IMR-90 (cell line): Measurements from ENCODE around the gene SMYD2. TPM values are rescaled to one million over a fixed set of nuclear protein-coding genes. Genes with fewer than 3 reads are reported as not detected.

ENCODE experiments used
- ATAC-seq: fragments of 200-7000 bp; cut with Tn5 transposase; 2 replicates; pipeline ENCODE4 v1.9.1; 2020; ENCODE audit warnings: low read depth, mild to moderate bottlenecking, moderate library complexity
- BruUV-seq: library from RNA; stranded (reverse); fragments of 400-500 nt; replicated peaks from 2 replicates; lab custom pipeline; 2021; lab: Mats Ljungman, UMichigan
- CTCF ChIA-PET: fragments of 300-600 bp; formaldehyde crosslinking; extraction: SDS; loops from one replicate; lab custom pipeline; 2021; ENCODE audit warnings: antibody characterized with exemption; lab: Yijun Ruan, JAX
- POLR2A ChIA-PET: fragments of 300-600 bp; sonication (Branson Sonifier 250); formaldehyde crosslinking; loops from one replicate; lab custom pipeline; 2022; ENCODE audit warnings: antibody characterized with exemption; ENCODE audit not compliant: unreplicated experiment; lab: Charles Lee
- DNase-seq: peaks from one replicate; pipeline ENCODE4 v3.0.0; 2013
- H2AFZ ChIP-seq: replicated peaks from 2 replicates; pipeline ENCODE3; 2013; ENCODE audit warnings: low read length, mild to moderate bottlenecking; ENCODE audit not compliant: poor library complexity
- H2AK5ac ChIP-seq: 2 replicates; pipeline ENCODE4 v1.6.1; 2013; ENCODE audit warnings: low read depth, low read length, inconsistent platforms
- H2AK9ac ChIP-seq: replicated peaks from 2 replicates; pipeline ENCODE3; 2013; ENCODE audit warnings: mild to moderate bottlenecking, low read depth, low read length, moderate library complexity; ENCODE audit not compliant: poor library complexity
- H2BK120ac ChIP-seq: 2 replicates; pipeline ENCODE4 v1.6.1; 2013; ENCODE audit warnings: low read depth, low read length, inconsistent platforms
- H2BK15ac ChIP-seq: 3 replicates; pipeline ENCODE4 v1.6.1; 2013; ENCODE audit warnings: low read depth, low read length, inconsistent platforms
- H2BK20ac ChIP-seq: 2 replicates; pipeline ENCODE4 v1.6.1; 2013; ENCODE audit warnings: low read depth, mild to moderate bottlenecking, inconsistent platforms, low read length, moderate library complexity
- H2BK5ac ChIP-seq: 2 replicates; pipeline ENCODE4 v1.6.1; 2013; ENCODE audit warnings: mild to moderate bottlenecking, low read depth, low read length, inconsistent platforms; ENCODE audit not compliant: poor library complexity, severe bottlenecking
- H3K14ac ChIP-seq: replicated peaks from 2 replicates; pipeline ENCODE4 v1.6.1; 2013; ENCODE audit warnings: low read depth, low read length, inconsistent platforms
- H3K18ac ChIP-seq: 2 replicates; pipeline ENCODE4 v1.6.1; 2013; ENCODE audit warnings: low read depth, low read length, control low read depth
- H3K23ac ChIP-seq: 2 replicates; pipeline ENCODE4 v1.6.1; 2013; ENCODE audit warnings: low read depth, low read length, inconsistent platforms
- H3K27ac ChIP-seq: 2 replicates; pipeline ENCODE4 v1.5.1; 2013; ENCODE audit warnings: mild to moderate bottlenecking, control low read depth, low read length; ENCODE audit not compliant: insufficient read depth
- H3K27me3 ChIP-seq: 2 replicates; pipeline ENCODE4 v1.6.1; 2013; ENCODE audit warnings: low read length; ENCODE audit not compliant: control insufficient read depth, insufficient read depth
- H3K36me3 ChIP-seq: 2 replicates; pipeline ENCODE4 v1.6.1; 2013; ENCODE audit warnings: low read length, mixed read lengths; ENCODE audit not compliant: control insufficient read depth, insufficient read depth
- H3K4ac ChIP-seq: 2 replicates; pipeline ENCODE4 v1.6.1; 2013; ENCODE audit warnings: low read depth, low read length, inconsistent platforms
- H3K4me1 ChIP-seq: 2 replicates; pipeline ENCODE4 v1.6.1; 2013; ENCODE audit warnings: low read length, mixed read lengths; ENCODE audit not compliant: control insufficient read depth, insufficient read depth
- H3K4me2 ChIP-seq: 2 replicates; pipeline ENCODE4 v1.6.1; 2013; ENCODE audit warnings: low read depth, mild to moderate bottlenecking, control low read depth, low read length, moderate library complexity
- H3K4me3 ChIP-seq: 2 replicates; pipeline ENCODE4 v1.5.1; 2013; ENCODE audit warnings: low read depth, mild to moderate bottlenecking, control low read depth, low read length, moderate library complexity; ENCODE audit not compliant: insufficient read depth
- H3K56ac ChIP-seq: 2 replicates; pipeline ENCODE4 v1.6.1; 2013; ENCODE audit warnings: low read length, inconsistent platforms; ENCODE audit not compliant: insufficient read depth; ENCODE audit errors: extremely low read depth
- H3K79me1 ChIP-seq, 2 experiments: 2 replicates each; pipeline ENCODE4 v1.6.1; 2013; ENCODE audit warnings: low read length in 2 of 2, inconsistent platforms in 1 of 2, low read depth in 1 of 2
- H3K9ac ChIP-seq: 2 replicates; pipeline ENCODE4 v1.6.1; 2013; ENCODE audit warnings: low read depth, low read length, control low read depth
- H3K9me1 ChIP-seq: 2 replicates; pipeline ENCODE4 v1.6.1; 2013; ENCODE audit warnings: low read length, inconsistent platforms; ENCODE audit not compliant: insufficient read depth
- H3K9me3 ChIP-seq: 2 replicates; pipeline ENCODE4 v1.6.1; 2013; ENCODE audit warnings: low read length; ENCODE audit not compliant: control insufficient read depth, insufficient read depth
- H4K20me1 ChIP-seq: 2 replicates; pipeline ENCODE4 v1.6.1; 2013; ENCODE audit warnings: low read length, inconsistent platforms; ENCODE audit not compliant: insufficient read depth
- H4K5ac ChIP-seq: 2 replicates; pipeline ENCODE4 v1.6.1; 2013; ENCODE audit warnings: mild to moderate bottlenecking, low read depth, low read length, control low read depth
- H4K8ac ChIP-seq, 2 experiments: 2 replicates each; pipeline ENCODE4 v1.6.1; 2013; ENCODE audit warnings: low read depth in 2 of 2, low read length in 2 of 2, control low read depth in 1 of 2, inconsistent platforms in 1 of 2
- H4K91ac ChIP-seq: 2 replicates; pipeline ENCODE4 v1.6.1; 2013; ENCODE audit warnings: low read depth, low read length, inconsistent platforms; ENCODE audit not compliant: insufficient read depth
- BHLHE40 ChIP-seq: fragments of 150-350 bp; IDR thresholded peaks from 2 replicates; pipeline ENCODE4 v1.6.1; 2016; ENCODE audit warnings: mild to moderate bottlenecking, low read depth, low read length
- CEBPB ChIP-seq: IDR thresholded peaks from 2 replicates; pipeline ENCODE4 v1.6.1; 2012; ENCODE audit warnings: low read depth, low read length, improper control_type of control experiment
- CHD1 ChIP-seq: IDR thresholded peaks from 2 replicates; pipeline ENCODE4 v1.6.1; 2012; ENCODE audit warnings: low read depth, low read length, improper control_type of control experiment
- FOS ChIP-seq: fragments of 150-350 bp; IDR thresholded peaks from 2 replicates; pipeline ENCODE4 v1.6.1; 2016; ENCODE audit warnings: low read depth, low read length
- MAFK ChIP-seq: IDR thresholded peaks from 2 replicates; pipeline ENCODE4 v1.6.1; 2012; ENCODE audit warnings: low read depth, low read length, improper control_type of control experiment
- MAZ ChIP-seq: IDR thresholded peaks from 2 replicates; pipeline ENCODE4 v1.6.1; 2012; ENCODE audit warnings: low read depth, mild to moderate bottlenecking, low read length, improper control_type of control experiment, moderate library complexity, borderline replicate concordance
- MXI1 ChIP-seq: IDR thresholded peaks from 2 replicates; pipeline ENCODE4 v1.6.1; 2012; ENCODE audit warnings: low read depth, mild to moderate bottlenecking, low read length, moderate library complexity, borderline replicate concordance
- POLR2A ChIP-seq: IDR thresholded peaks from 2 replicates; pipeline ENCODE4 v1.6.1; 2012; ENCODE audit warnings: mild to moderate bottlenecking, low read depth, low read length
- RAD21 ChIP-seq: IDR thresholded peaks from 2 replicates; pipeline ENCODE4 v1.6.1; 2012; ENCODE audit warnings: low read length, improper control_type of control experiment
- RCOR1 ChIP-seq: IDR thresholded peaks from 2 replicates; pipeline ENCODE4 v1.6.1; 2012; ENCODE audit warnings: mild to moderate bottlenecking, low read length, improper control_type of control experiment; ENCODE audit not compliant: insufficient replicate concordance
- RFX5 ChIP-seq: IDR thresholded peaks from 2 replicates; pipeline ENCODE4 v1.8.0; 2012; ENCODE audit warnings: low read depth, mild to moderate bottlenecking, low read length, moderate library complexity
- SMC3 ChIP-seq: fragments of 150-350 bp; IDR thresholded peaks from 2 replicates; pipeline ENCODE4 v1.6.1; 2016; ENCODE audit warnings: low read depth, mild to moderate bottlenecking, antibody characterized with exemption, low read length, moderate library complexity
- WGBS, 2 experiments: methylation state at CpG; one replicate each; pipeline versions ENCODE4 v1.1.5 to v1.1.7; 2013; ENCODE audit warnings: missing lambda C conversion rate in 2 of 2; ENCODE audit not compliant: insufficient read length in 1 of 2; ENCODE audit errors: extremely low coverage in 2 of 2; 5-methylcytosine and 5-hydroxymethylcytosine counted together
- dilution Hi-C: fragments of 300-500 bp; cut with HindIII; formaldehyde crosslinking; loops from one replicate; pipeline ENCODE4 v1.14.3; 2018; ENCODE audit warnings: low sequenced_read_pairs; ENCODE audit not compliant: unreplicated experiment
- in situ Hi-C: fragments of 300-500 bp; cut with MboI; formaldehyde crosslinking; loops from 3 replicates; pipeline ENCODE4 v1.14.3; 2019; ENCODE audit warnings: low sequenced_read_pairs, inconsistent platforms, mixed read lengths
- intact Hi-C: fragments of 100-400 bp; cut with micrococcal nuclease; formaldehyde crosslinking; loops from 2 replicates; pipeline ENCODE4 v1.10.0; 2022
- polyA plus RNA-seq, 3 experiments: library from polyadenylated mRNA; depleted of rRNA; stranded (reverse); fragments of >200 nt; gene quantifications; 2 replicates each; pipeline ENCODE4 v1.2.3, GENCODE V29; 2012; ENCODE audit warnings: low replicate concordance in 1 of 3
- total RNA-seq: library from RNA; depleted of rRNA; stranded (reverse); fragments of >200 nt; gene quantifications from 2 replicates; pipeline ENCODE4 v1.2.3, GENCODE V29; 2012
- TF ChIP-seq, protein P1 (sequence below): conservative IDR thresholded peaks from 2 replicates; pipeline ENCODE4 v1.5.1; 2012; ENCODE audit warnings: mild to moderate bottlenecking, low read depth, low read length, improper control_type of control experiment
- TF ChIP-seq, protein P2 (sequence below): fragments of 150-350 bp; IDR thresholded peaks from 2 replicates; pipeline ENCODE4 v1.6.1; 2017; ENCODE audit warnings: mild to moderate bottlenecking, antibody characterized with exemption, low read length, low read depth
- TF ChIP-seq, protein P3 (sequence below): fragments of 150-350 bp; IDR thresholded peaks from 2 replicates; pipeline ENCODE4 v1.6.1; 2016; ENCODE audit warnings: low read depth, mild to moderate bottlenecking, low read length, moderate library complexity, borderline replicate concordance

SMYD2 gene
- total and polyA plus RNA-seq, 2 of the 4 experiments (the other 2 are of a cell fraction), result 32.7 to 61.7 TPM

DNA sequence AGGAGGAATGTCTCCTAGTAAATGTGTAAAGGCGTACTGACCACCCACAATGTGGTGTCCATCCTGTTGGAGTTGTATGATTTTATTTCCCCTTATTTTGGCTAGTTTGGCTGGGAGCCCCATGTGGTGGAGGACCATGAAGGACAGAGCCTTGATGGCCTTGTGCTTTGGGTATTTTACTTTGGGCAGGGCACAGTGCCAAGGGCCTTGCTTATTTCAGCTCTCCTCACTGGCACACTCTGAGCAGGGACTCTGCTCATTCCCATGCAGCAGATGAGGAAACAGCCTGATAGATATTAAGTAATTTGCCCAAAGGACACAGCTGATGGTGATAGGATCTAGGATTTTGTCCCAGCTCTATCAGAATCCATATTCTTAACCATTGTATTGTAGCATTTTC, 50.2 kb downstream of the SMYD2 start:
- H3K4ac ChIP-seq, result no peak overlapping the region
- no CpG with 5 or more reads among the region's 1 CpG for WGBS, 2 experiments
- no peak overlapping the region for H3K4me2 ChIP-seq

More for the DNA sequence above, 50.2 kb downstream of the SMYD2 start:
- dilution Hi-C loops, result no loop called here
- no TSS peak for BruUV-seq
- Histone ChIP-seq H3K79me1 (peaks cover 0 to 15% of the 10 kb centered on the region in 2 experiments; a peak in 2 of 4 replicates), H2BK5ac (no peak overlapping the region), H4K5ac (no peak overlapping the region), H3K14ac (no peak overlapping the region), H3K56ac (no peak overlapping the region), H4K91ac (no peak overlapping the region), H3K4me3 (no peak overlapping the region), H3K9me1 (no peaks in the 10 kb centered on the region; the same call in 1 of the 2 replicates), H4K20me1 (no peaks in the 10 kb centered on the region; the same call in 1 of the 2 replicates), H2AFZ (no peak overlapping the region), H3K27ac (no peak overlapping the region), H2AK9ac (no peak overlapping the region), H2BK15ac (no peak overlapping the region), H3K9ac (no peak overlapping the region), H3K18ac (no peak overlapping the region), H4K8ac (no peak overlapping the region), H3K4me1 (peaks cover 5% of the 10 kb centered on the region), H3K9me3 (no peaks in the 10 kb centered on the region), H3K36me3 (peaks cover 3% of the 10 kb centered on the region; the same call in 1 of the 2 replicates), H2BK120ac (no peak overlapping the region), H3K23ac (no peak overlapping the region), H2BK20ac (no peak overlapping the region), H2AK5ac (no peak overlapping the region), H3K27me3 (no peaks in the 10 kb centered on the region)
- intact Hi-C loops, result loop anchor here (10.0 kb wide), 2 partner anchors 224 to 814 kb away; partner anchors contain the start of gene PTPN14
- in situ Hi-C loops, result loop anchor here (5.0 kb wide), 3 partner anchors 119 to 1196 kb away; no protein-coding TSS in a partner anchor
- POLR2A ChIA-PET, result interaction anchor here (1.0 kb wide), 1 partner anchor 1197 kb away, joined by 4 read pairs; no protein-coding TSS in a partner anchor
- TF ChIP-seq, protein P1, sequence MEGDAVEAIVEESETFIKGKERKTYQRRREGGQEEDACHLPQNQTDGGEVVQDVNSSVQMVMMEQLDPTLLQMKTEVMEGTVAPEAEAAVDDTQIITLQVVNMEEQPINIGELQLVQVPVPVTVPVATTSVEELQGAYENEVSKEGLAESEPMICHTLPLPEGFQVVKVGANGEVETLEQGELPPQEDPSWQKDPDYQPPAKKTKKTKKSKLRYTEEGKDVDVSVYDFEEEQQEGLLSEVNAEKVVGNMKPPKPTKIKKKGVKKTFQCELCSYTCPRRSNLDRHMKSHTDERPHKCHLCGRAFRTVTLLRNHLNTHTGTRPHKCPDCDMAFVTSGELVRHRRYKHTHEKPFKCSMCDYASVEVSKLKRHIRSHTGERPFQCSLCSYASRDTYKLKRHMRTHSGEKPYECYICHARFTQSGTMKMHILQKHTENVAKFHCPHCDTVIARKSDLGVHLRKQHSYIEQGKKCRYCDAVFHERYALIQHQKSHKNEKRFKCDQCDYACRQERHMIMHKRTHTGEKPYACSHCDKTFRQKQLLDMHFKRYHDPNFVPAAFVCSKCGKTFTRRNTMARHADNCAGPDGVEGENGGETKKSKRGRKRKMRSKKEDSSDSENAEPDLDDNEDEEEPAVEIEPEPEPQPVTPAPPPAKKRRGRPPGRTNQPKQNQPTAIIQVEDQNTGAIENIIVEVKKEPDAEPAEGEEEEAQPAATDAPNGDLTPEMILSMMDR, result no peak
- TF ChIP-seq RCOR1 (no peak), RFX5 (no peak), MXI1 (no peak), MAFK (no peak), POLR2A (no peak), FOS (no peak), SMC3 (no peak), CEBPB (no peak), MAZ (no peak), CHD1 (no peak), BHLHE40 (no peak), RAD21 (no peak)
- TF ChIP-seq, protein P2, sequence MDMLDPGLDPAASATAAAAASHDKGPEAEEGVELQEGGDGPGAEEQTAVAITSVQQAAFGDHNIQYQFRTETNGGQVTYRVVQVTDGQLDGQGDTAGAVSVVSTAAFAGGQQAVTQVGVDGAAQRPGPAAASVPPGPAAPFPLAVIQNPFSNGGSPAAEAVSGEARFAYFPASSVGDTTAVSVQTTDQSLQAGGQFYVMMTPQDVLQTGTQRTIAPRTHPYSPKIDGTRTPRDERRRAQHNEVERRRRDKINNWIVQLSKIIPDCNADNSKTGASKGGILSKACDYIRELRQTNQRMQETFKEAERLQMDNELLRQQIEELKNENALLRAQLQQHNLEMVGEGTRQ, result no peak
- TF ChIP-seq, protein P3, sequence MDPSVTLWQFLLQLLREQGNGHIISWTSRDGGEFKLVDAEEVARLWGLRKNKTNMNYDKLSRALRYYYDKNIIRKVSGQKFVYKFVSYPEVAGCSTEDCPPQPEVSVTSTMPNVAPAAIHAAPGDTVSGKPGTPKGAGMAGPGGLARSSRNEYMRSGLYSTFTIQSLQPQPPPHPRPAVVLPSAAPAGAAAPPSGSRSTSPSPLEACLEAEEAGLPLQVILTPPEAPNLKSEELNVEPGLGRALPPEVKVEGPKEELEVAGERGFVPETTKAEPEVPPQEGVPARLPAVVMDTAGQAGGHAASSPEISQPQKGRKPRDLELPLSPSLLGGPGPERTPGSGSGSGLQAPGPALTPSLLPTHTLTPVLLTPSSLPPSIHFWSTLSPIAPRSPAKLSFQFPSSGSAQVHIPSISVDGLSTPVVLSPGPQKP, result no peak
- CTCF ChIA-PET, result interaction anchor here (1.0 to 7.9 kb wide), 14 partner anchors 70 to 1192 kb away, joined by 3 to 79 read pairs (median 6); no protein-coding TSS in a partner anchor
- ATAC-seq, result no peak
- no peak for DNase-seq
